GM12878 (cell line): ENCODE measurements around the gene FUBP3. TPM values are rescaled to one million over a fixed set of nuclear protein-coding genes. Genes with fewer than 3 reads are reported as not detected.

Source experiments
- CBX3 ChIP-seq: fragments of 200-600 bp; sonication (generic); IDR thresholded peaks from 2 replicates; pipeline ENCODE4 v1.6.1; 2016; ENCODE audit warnings: low read depth, borderline replicate concordance
- CTCF ChIP-seq, 3 experiments: IDR thresholded peaks in 2 of 3; conservative IDR thresholded peaks in 1 of 3; 2 replicates each; pipeline ENCODE4 v1.5.1; 2011; ENCODE audit warnings: low read depth in 3 of 3, low read length in 3 of 3, mild to moderate bottlenecking in 3 of 3, control low read depth in 2 of 3, moderate library complexity in 2 of 3, inconsistent platforms in 1 of 3, mixed read lengths in 1 of 3; ENCODE audit not compliant: control insufficient read depth in 2 of 3, insufficient read depth in 1 of 3; ENCODE audit errors: extremely low read depth in 1 of 3
- TARDBP ChIP-seq: IDR thresholded peaks from 2 replicates; pipeline ENCODE4 v1.6.1; 2016; ENCODE audit warnings: borderline replicate concordance
- ZNF207 ChIP-seq: fragments of 450-650 bp; IDR thresholded peaks from 2 replicates; pipeline ENCODE4 v1.6.1; 2014; ENCODE audit warnings: antibody characterized with exemption, mild to moderate bottlenecking, borderline replicate concordance
- polyA plus RNA-seq, 11 experiments: library from polyadenylated mRNA; depleted of rRNA in 4 of 11; unstranded in 6 of 11; stranded (reverse) in 5 of 11; fragments of >200 nt; fragmentation: Nextera tagmentation in 4 of 11; fragmentation: Illumina TruSeq in 1 of 11; extraction: Ambion mirVana in 4 of 11; extraction: Trizol in 1 of 11; gene quantifications; 1 replicate in 1 of 11; 2 replicates in 10 of 11; pipeline versions ENCODE4 v1.2.1 to v1.2.3, GENCODE V29; 2011 to 2016; ENCODE audit warnings: inconsistent platforms in 2 of 11, missing spikeins in 2 of 11, low read depth in 1 of 11
- total RNA-seq, 4 experiments: library from RNA; depleted of rRNA in 3 of 4; stranded (reverse); fragments of >200 nt in 3 of 4; fragmentation: Illumina TruSeq in 1 of 4; extraction: Trizol in 1 of 4; gene quantifications; 2 replicates each; pipeline versions ENCODE4 v1.2.1 to v1.2.3, GENCODE V29; 2013 to 2021
- TF ChIP-seq, protein P1 (sequence below): IDR thresholded peaks from 2 replicates; pipeline ENCODE4 v1.6.1; 2012; ENCODE audit warnings: low read depth, low read length, improper control_type of control experiment
- TF ChIP-seq, protein P2 (sequence below): IDR thresholded peaks from 2 replicates; pipeline ENCODE4 v1.6.1; 2012; ENCODE audit warnings: low read depth, low read length, improper control_type of control experiment
- TF ChIP-seq, protein P3 (sequence below): fragments of 450-650 bp; IDR thresholded peaks from 2 replicates; pipeline ENCODE4 v1.6.1; 2018; ENCODE audit warnings: mild to moderate bottlenecking, low read depth, moderate library complexity; ENCODE audit not compliant: partially characterized antibody

The FUBP3 gene
- total and polyA plus RNA-seq, 10 of the 15 experiments (the other 5 are each of a cell fraction or from before 2014, with no cell fraction given) = 2.4 to 49.4 (median 37.2) TPM

GRCh38 chr9:130636648-130637020 is 57.3 kb downstream of the FUBP3 start (continued):
- no peak for TF ChIP-seq ZNF207
- TF ChIP-seq, protein P1, sequence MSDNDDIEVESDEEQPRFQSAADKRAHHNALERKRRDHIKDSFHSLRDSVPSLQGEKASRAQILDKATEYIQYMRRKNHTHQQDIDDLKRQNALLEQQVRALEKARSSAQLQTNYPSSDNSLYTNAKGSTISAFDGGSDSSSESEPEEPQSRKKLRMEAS = no peak
- no peak for TF ChIP-seq CBX3
- TF ChIP-seq, protein P2, sequence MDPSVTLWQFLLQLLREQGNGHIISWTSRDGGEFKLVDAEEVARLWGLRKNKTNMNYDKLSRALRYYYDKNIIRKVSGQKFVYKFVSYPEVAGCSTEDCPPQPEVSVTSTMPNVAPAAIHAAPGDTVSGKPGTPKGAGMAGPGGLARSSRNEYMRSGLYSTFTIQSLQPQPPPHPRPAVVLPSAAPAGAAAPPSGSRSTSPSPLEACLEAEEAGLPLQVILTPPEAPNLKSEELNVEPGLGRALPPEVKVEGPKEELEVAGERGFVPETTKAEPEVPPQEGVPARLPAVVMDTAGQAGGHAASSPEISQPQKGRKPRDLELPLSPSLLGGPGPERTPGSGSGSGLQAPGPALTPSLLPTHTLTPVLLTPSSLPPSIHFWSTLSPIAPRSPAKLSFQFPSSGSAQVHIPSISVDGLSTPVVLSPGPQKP = no peak
- no peak for TF ChIP-seq TARDBP
- TF ChIP-seq CTCF (IDR thresholded peaks at IDR 0.05 in 2 of 3, conservative IDR thresholded peaks at IDR 0.05 in 1 of 3; ENCODE audit: control insufficient read depth in 2 of 3, extremely low read depth in 1 of 3, insufficient read depth in 1 of 3, low read depth in 3 of 3, low read length in 3 of 3) = no peak
- TF ChIP-seq, protein P3, sequence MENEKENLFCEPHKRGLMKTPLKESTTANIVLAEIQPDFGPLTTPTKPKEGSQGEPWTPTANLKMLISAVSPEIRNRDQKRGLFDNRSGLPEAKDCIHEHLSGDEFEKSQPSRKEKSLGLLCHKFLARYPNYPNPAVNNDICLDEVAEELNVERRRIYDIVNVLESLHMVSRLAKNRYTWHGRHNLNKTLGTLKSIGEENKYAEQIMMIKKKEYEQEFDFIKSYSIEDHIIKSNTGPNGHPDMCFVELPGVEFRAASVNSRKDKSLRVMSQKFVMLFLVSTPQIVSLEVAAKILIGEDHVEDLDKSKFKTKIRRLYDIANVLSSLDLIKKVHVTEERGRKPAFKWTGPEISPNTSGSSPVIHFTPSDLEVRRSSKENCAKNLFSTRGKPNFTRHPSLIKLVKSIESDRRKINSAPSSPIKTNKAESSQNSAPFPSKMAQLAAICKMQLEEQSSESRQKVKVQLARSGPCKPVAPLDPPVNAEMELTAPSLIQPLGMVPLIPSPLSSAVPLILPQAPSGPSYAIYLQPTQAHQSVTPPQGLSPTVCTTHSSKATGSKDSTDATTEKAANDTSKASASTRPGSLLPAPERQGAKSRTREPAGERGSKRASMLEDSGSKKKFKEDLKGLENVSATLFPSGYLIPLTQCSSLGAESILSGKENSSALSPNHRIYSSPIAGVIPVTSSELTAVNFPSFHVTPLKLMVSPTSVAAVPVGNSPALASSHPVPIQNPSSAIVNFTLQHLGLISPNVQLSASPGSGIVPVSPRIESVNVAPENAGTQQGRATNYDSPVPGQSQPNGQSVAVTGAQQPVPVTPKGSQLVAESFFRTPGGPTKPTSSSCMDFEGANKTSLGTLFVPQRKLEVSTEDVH = no peak
